Fibroblast of lung (primary cell): Measurements from ENCODE around the gene EPB42. TPM values are rescaled to one million over a fixed set of nuclear protein-coding genes. Genes with fewer than 3 reads are reported as not detected.
A peak's percentile ranks its signal among the peaks of the same experiment; 100 is the strongest.

ENCODE experiments used
- DNase-seq, 2 donors: peaks; one replicate each; pipeline versions ENCODE4 v3.0.0 to v3.0.0-alpha.2; 2010; ENCODE audit warnings: low read depth in 2 of 2
- H2AFZ ChIP-seq: 2 replicates; pipeline ENCODE4 v1.5.1; 2012; ENCODE audit warnings: low read length, control low read depth, inconsistent platforms
- H3K27ac ChIP-seq: 2 replicates; pipeline ENCODE4 v1.5.1; 2011; ENCODE audit warnings: low read length, control low read depth; ENCODE audit not compliant: insufficient read depth
- H3K27me3 ChIP-seq: 2 replicates; pipeline ENCODE4 v1.5.1; 2011; ENCODE audit warnings: mild to moderate bottlenecking, low read length; ENCODE audit not compliant: control insufficient read depth, insufficient read depth
- H3K36me3 ChIP-seq: 2 replicates; pipeline ENCODE4 v1.5.1; 2011; ENCODE audit warnings: low read length; ENCODE audit not compliant: control insufficient read depth, insufficient read depth
- H3K4me1 ChIP-seq: 2 replicates; pipeline ENCODE4 v1.5.1; 2011; ENCODE audit warnings: low read length; ENCODE audit not compliant: control insufficient read depth, insufficient read depth; ENCODE audit errors: extremely low read depth
- H3K4me2 ChIP-seq: 2 replicates; pipeline ENCODE4 v1.5.1; 2011; ENCODE audit warnings: low read length, control low read depth; ENCODE audit not compliant: insufficient read depth; ENCODE audit errors: extremely low read depth
- H3K4me3 ChIP-seq, 4 experiments: fragments of 200-600 bp in 1 of 4; sonication (generic) in 1 of 4; replicated peaks in 1 of 4; 2 replicates each; pipeline ENCODE4 v1.5.1; 2011 to 2016; ENCODE audit warnings: low read length in 4 of 4, low read depth in 3 of 4, mild to moderate bottlenecking in 3 of 4, control low read depth in 2 of 4, inconsistent platforms in 1 of 4, mixed read lengths in 1 of 4; ENCODE audit not compliant: insufficient read depth in 1 of 4; ENCODE audit errors: control extremely low read depth in 1 of 4
- H3K79me2 ChIP-seq: 2 replicates; pipeline ENCODE4 v1.5.1; 2012; ENCODE audit warnings: mild to moderate bottlenecking, low read length, inconsistent platforms; ENCODE audit not compliant: control insufficient read depth, insufficient read depth
- H3K9ac ChIP-seq: 2 replicates; pipeline ENCODE4 v1.5.1; 2011; ENCODE audit warnings: mild to moderate bottlenecking, low read length, control low read depth; ENCODE audit not compliant: insufficient read depth
- H3K9me3 ChIP-seq: 2 replicates; pipeline ENCODE4 v1.5.1; 2012; ENCODE audit warnings: low read depth, low read length; ENCODE audit not compliant: control insufficient read depth, insufficient read depth
- H4K20me1 ChIP-seq: 2 replicates; pipeline ENCODE4 v1.5.1; 2011; ENCODE audit warnings: low read length; ENCODE audit not compliant: control insufficient read depth, insufficient read depth; ENCODE audit errors: extremely low read depth
- CTCF ChIP-seq, 2 donors: IDR thresholded peaks in 1 of 2; conservative IDR thresholded peaks in 1 of 2; 1 replicate in 1 of 2; 2 replicates in 1 of 2; pipeline ENCODE4 v1.5.1; 2011 to 2012; ENCODE audit warnings: low read length in 2 of 2, control low read depth in 1 of 2, inconsistent platforms in 1 of 2, low read depth in 1 of 2, mild to moderate bottlenecking in 1 of 2
- EZH2 ChIP-seq: IDR thresholded peaks from 2 replicates; pipeline ENCODE4 v1.5.1; 2012; ENCODE audit warnings: low read length, control low read depth, mild to moderate bottlenecking; ENCODE audit errors: missing control alignments
- polyA plus RNA-seq, 2 donors: library from polyadenylated mRNA; depleted of rRNA in 1 of 2; stranded (reverse) in 1 of 2; unstranded in 1 of 2; fragments of >200 nt; gene quantifications; 2 replicates each; pipeline ENCODE4 v1.2.1, GENCODE V29; 2011 to 2012; ENCODE audit warnings: missing spikeins in 1 of 2
- total RNA-seq: library from RNA; depleted of rRNA; stranded (reverse); fragments of >200 nt; gene quantifications from 2 replicates; pipeline ENCODE4 v1.2.1, GENCODE V29; 2014

The EPB42 gene
- total and polyA plus RNA-seq, 2 donors (not counting 1 experiment from before 2014, with no cell fraction given): not detected

- no peak overlapping the region for H2AFZ ChIP-seq
- H3K27me3 ChIP-seq: no peaks in the 10 kb centered on the region
- peak in 1 of 2 donors; percentile 57 for DNase-seq
- H3K27ac ChIP-seq: no peak overlapping the region
- H3K9me3 ChIP-seq: no peaks in the 10 kb centered on the region
- no peak for TF ChIP-seq CTCF (conservative IDR thresholded peaks at IDR 0.05 in 1 of 2, IDR thresholded peaks at IDR 0.05 in 1 of 2; ENCODE audit: low read depth in 1 of 2, low read length in 2 of 2)
- TF ChIP-seq EZH2: no peak
- H3K4me3 ChIP-seq: no peak overlapping the region
- no peak overlapping the region for H3K9ac ChIP-seq
- no peak overlapping the region for H3K4me2 ChIP-seq
- peaks cover 17% of the 10 kb centered on the region for H3K36me3 ChIP-seq
- H3K79me2 ChIP-seq: peaks cover 7% of the 10 kb centered on the region
- no peaks in the 10 kb centered on the region for H4K20me1 ChIP-seq
- H3K4me1 ChIP-seq: peaks cover 2% of the 10 kb centered on the region
Observed at GRCh38 chr15:43190178-43190577, 30.6 kb downstream of the EPB42 start.

- Histone ChIP-seq H3K9me3 (no peaks in the 10 kb centered on the region), H3K79me2 (peaks cover 7% of the 10 kb centered on the region), H3K9ac (no peak overlapping the region), H3K27ac (no peak overlapping the region), H4K20me1 (no peaks in the 10 kb centered on the region), H3K4me1 (no peaks in the 10 kb centered on the region), H3K36me3 (peaks cover 17% of the 10 kb centered on the region), H2AFZ (no peak overlapping the region), H3K27me3 (no peaks in the 10 kb centered on the region), H3K4me2 (no peak overlapping the region), H3K4me3 (no peak overlapping the region)
- no peak for TF ChIP-seq EZH2
- peak in 1 of 2 donors; percentile 10 for DNase-seq
Observed at GRCh38 chr15:43189296-43189695, 31.5 kb downstream of the EPB42 start.

GRCh38 chr15:43187544-43188155, 33.2 kb downstream of the EPB42 start:
- no peaks in the 10 kb centered on the region for H3K4me1 ChIP-seq
- H3K9me3 ChIP-seq: no peaks in the 10 kb centered on the region
- no peak overlapping the region for H3K4me2 ChIP-seq
- peak; percentile 58 to 78 for DNase-seq
- no peak overlapping the region for H2AFZ ChIP-seq
- H4K20me1 ChIP-seq: no peaks in the 10 kb centered on the region
- TF ChIP-seq EZH2: no peak
- peak; percentile 60 to 78 for TF ChIP-seq CTCF (conservative IDR thresholded peaks at IDR 0.05 in 1 of 2, IDR thresholded peaks at IDR 0.05 in 1 of 2; ENCODE audit: low read depth in 1 of 2, low read length in 2 of 2)
- H3K79me2 ChIP-seq: peaks cover 7% of the 10 kb centered on the region
- H3K36me3 ChIP-seq: peaks cover 16% of the 10 kb centered on the region
- H3K4me3 ChIP-seq: no peak overlapping the region
- H3K27ac ChIP-seq: no peak overlapping the region
- H3K27me3 ChIP-seq: no peaks in the 10 kb centered on the region
- H3K9ac ChIP-seq: no peak overlapping the region
